Measurements from ENCODE around the gene ZNF385C. TPM values are rescaled to one million over a fixed set of nuclear protein-coding genes. Genes with fewer than 3 reads are reported as not detected.

The ZNF385C gene
- polyA plus RNA-seq, 2 of the 4 experiments (the other 2 are of a cell fraction): 0.13 to 0.61 TPM

- no peak overlapping the region for H3K27ac ChIP-seq
- no peak for DNase-seq (ENCODE audit: low read depth in 1 of 2, low spot score in 1 of 2)
- no peak overlapping the region for H3K4me3 ChIP-seq
- 92% methylated on average over 12 of the region's 12 CpGs for WGBS (ENCODE audit: missing lambda C conversion rate)
- CTCF ChIA-PET: interaction anchor here (0.9 to 1.9 kb wide), 3 partner anchors 8 to 56 kb away, joined by 3 to 6 read pairs (median 5); no protein-coding TSS in a partner anchor
- peaks cover 5% of the 10 kb centered on the region for H3K4me1 ChIP-seq
- POLR2A ChIA-PET: no interaction called here
- no peak for FAIRE-seq
- H3K9me3 ChIP-seq: no peaks in the 10 kb centered on the region
- no peak overlapping the region for H3K4me2 ChIP-seq
- TF ChIP-seq RAD21 (conservative IDR thresholded peaks at IDR 0.05 in 1 of 2, IDR thresholded peaks at IDR 0.05 in 1 of 2) (no peak), EHMT2 (IDR thresholded peaks at IDR 0.05; ENCODE audit: low read depth) (no peak), PBX3 (IDR thresholded peaks at IDR 0.05) (no peak), HMGXB4 (CRISPR knock-in tag; IDR thresholded peaks at IDR 0.05; ENCODE audit: borderline replicate concordance) (no peak), SMC3 (IDR thresholded peaks at IDR 0.05) (no peak), CTCF (IDR thresholded peaks at IDR 0.05) (no peak), JUN (IDR thresholded peaks at IDR 0.05) (no peak), HDAC2 (IDR thresholded peaks at IDR 0.05) (no peak), ZNF302 (CRISPR knock-in tag; IDR thresholded peaks at IDR 0.05) (no peak), E2F6 (IDR thresholded peaks at IDR 0.05; ENCODE audit: borderline replicate concordance, low read depth) (no peak)
- ATAC-seq: no peak
Measured at GRCh38 chr17:42125565-42125964, 27.3 kb upstream of the ZNF385C start.

GRCh38 chr17:42124256-42124655, 26.0 kb upstream of the ZNF385C start:
- no peak for ATAC-seq
- no peak overlapping the region for H3K4me2 ChIP-seq
- no peak for DNase-seq (ENCODE audit: low read depth in 1 of 2, low spot score in 1 of 2)
- peaks cover 13% of the 10 kb centered on the region for H3K4me1 ChIP-seq
- no peak overlapping the region for H3K4me3 ChIP-seq
- 87% methylated on average over 3 of the region's 3 CpGs for WGBS (ENCODE audit: missing lambda C conversion rate)
- TF ChIP-seq GATA3 (IDR thresholded peaks at IDR 0.05; ENCODE audit: borderline replicate concordance): no peak
- peak in 1 of 2 experiments; percentile 10; a peak in 1 of 5 replicates for TF ChIP-seq RAD21 (conservative IDR thresholded peaks at IDR 0.05 in 1 of 2, IDR thresholded peaks at IDR 0.05 in 1 of 2)
- H3K27ac ChIP-seq: no peak overlapping the region
- CTCF ChIA-PET: interaction anchor here (0.6 to 39.5 kb wide), 8 partner anchors 8 to 161 kb away, joined by 3 to 658 read pairs (median 3); partner anchors contain the start of genes DNAJC7 and NKIRAS2
- FAIRE-seq: no peak
- POLR2A ChIA-PET: no interaction called here
- no peaks in the 10 kb centered on the region for H3K9me3 ChIP-seq

- ChIA-PET CTCF (interaction anchor here (0.5 to 39.5 kb wide), 11 partner anchors 11 to 199 kb away, joined by 3 to 658 read pairs (median 4); partner anchors contain the start of genes CNP, DNAJC7, KCNH4 and NKIRAS2), POLR2A (no interaction called here)
- DNase-seq (ENCODE audit: low read depth in 1 of 2, low spot score in 1 of 2): no peak
- Histone ChIP-seq H3K27ac (peak within 1 kb of the TSS in 1 of 2 experiments; percentile 94; a peak in 1 of 6 replicates), H3K9me3 (no peaks in the 10 kb centered on the region), H3K4me2 (no peak within 1 kb of the TSS; the same call in 1 of the 3 replicates), H3K4me1 (peaks cover 16% of the 10 kb centered on the region), H3K4me3 (no peak within 1 kb of the TSS)
- no peak for FAIRE-seq
- TF ChIP-seq PHF8 (IDR thresholded peaks at IDR 0.05; ENCODE audit: borderline replicate concordance, low read depth): no peak
- TF ChIP-seq TP53 (CRISPR knock-in tag; IDR thresholded peaks at IDR 0.05): no peak
- TF ChIP-seq EHMT2 (IDR thresholded peaks at IDR 0.05; ENCODE audit: low read depth): no peak
- TF ChIP-seq JUN (IDR thresholded peaks at IDR 0.05): no peak
- TF ChIP-seq BCL3 (IDR thresholded peaks at IDR 0.05): no peak
- TF ChIP-seq HOXB13 (CRISPR knock-in tag; IDR thresholded peaks at IDR 0.05; ENCODE audit: low read depth): no peak
- no peak for TF ChIP-seq ZSCAN20 (CRISPR knock-in tag; IDR thresholded peaks at IDR 0.05)
- TF ChIP-seq USF2 (IDR thresholded peaks at IDR 0.05): no peak
- no peak for TF ChIP-seq MYC (IDR thresholded peaks at IDR 0.05; ENCODE audit: borderline replicate concordance, low read length)
- no peak for TF ChIP-seq RARB (CRISPR knock-in tag; IDR thresholded peaks at IDR 0.05)
- TF ChIP-seq HEYL (CRISPR knock-in tag; IDR thresholded peaks at IDR 0.05): no peak
- no peak for TF ChIP-seq TFCP2L1 (CRISPR knock-in tag; IDR thresholded peaks at IDR 0.05)
- WGBS (ENCODE audit: missing lambda C conversion rate): 94% methylated on average over 58 of the region's 61 CpGs
- no peak for ATAC-seq
Measured at GRCh38 chr17:42122371-42123303, 24.4 kb upstream of the ZNF385C start, which contains the start of gene HSPB9. Gene HSPB9, plus strand, starts transcription at chr17:42122804. Its CDS starts 47 bp downstream, at chr17:42122851.
